Chondrocyte (in vitro differentiated cells): ENCODE measurements around the gene NCOA1. TPM values are rescaled to one million over a fixed set of nuclear protein-coding genes. Genes with fewer than 3 reads are reported as not detected.

Experiments
- DNase-seq: peaks from one replicate; pipeline ENCODE4 v3.0.0; 2021; ENCODE audit warnings: mixed read lengths, low spot score
- H3K27ac Mint-ChIP-seq: one replicate; pipeline ENCODE4 v1.8.0; 2021; ENCODE audit warnings: mild to moderate bottlenecking, moderate library complexity, mixed read lengths; ENCODE audit not compliant: unreplicated experiment
- H3K27me3 Mint-ChIP-seq: 2 replicates; pipeline ENCODE4 v1.8.0; 2021; ENCODE audit warnings: low read depth, mixed read lengths
- H3K36me3 Mint-ChIP-seq: 2 replicates; pipeline ENCODE4 v1.8.0; 2021; ENCODE audit warnings: low read depth, mixed read lengths
- H3K4me1 Mint-ChIP-seq: 2 replicates; pipeline ENCODE4 v1.8.0; 2021; ENCODE audit warnings: low read depth, mild to moderate bottlenecking, mixed read lengths
- H3K4me3 Mint-ChIP-seq: one replicate; pipeline ENCODE4 v1.8.0; 2021; ENCODE audit warnings: mild to moderate bottlenecking, moderate library complexity, mixed read lengths; ENCODE audit not compliant: unreplicated experiment
- H3K9me3 Mint-ChIP-seq: 2 replicates; pipeline ENCODE4 v1.8.0; 2021; ENCODE audit warnings: low read depth, mixed read lengths
- CTCF ChIP-seq: fragments of 200-600 bp; sonication (generic); IDR thresholded peaks from 2 replicates; pipeline ENCODE4 v1.5.0; 2021; ENCODE audit warnings: antibody characterized with exemption, mild to moderate bottlenecking, moderate library complexity
- total RNA-seq: library from RNA; stranded (reverse); gene quantifications from 3 replicates; pipeline ENCODE4 v1.2.1, GENCODE V29; 2021

NCOA1 gene
- total RNA-seq, 1 donor from 2014 or later = 20.3 TPM

GRCh38 chr2:24771764-24772586 is 280.9 kb downstream of the NCOA1 start:
- no peak overlapping the region for H3K27ac Mint-ChIP-seq
- no peaks in the 10 kb centered on the region for H3K27me3 Mint-ChIP-seq
- no peak for TF ChIP-seq CTCF
- peaks cover 17% of the 10 kb centered on the region for H3K36me3 Mint-ChIP-seq
- H3K4me3 Mint-ChIP-seq = no peak overlapping the region
- DNase-seq = no peak
- H3K4me1 Mint-ChIP-seq = peaks cover 4% of the 10 kb centered on the region
- no peaks in the 10 kb centered on the region for H3K9me3 Mint-ChIP-seq

GRCh38 chr2:24774373-24774772 is 283.3 kb downstream of the NCOA1 start:
- Mint-ChIP-seq H3K4me3 (no peak overlapping the region), H3K9me3 (no peaks in the 10 kb centered on the region), H3K27ac (no peak overlapping the region), H3K4me1 (peaks cover 4% of the 10 kb centered on the region), H3K27me3 (no peaks in the 10 kb centered on the region), H3K36me3 (peaks cover 13% of the 10 kb centered on the region)
- DNase-seq = no peak
- no peak for TF ChIP-seq CTCF

- H3K4me1 Mint-ChIP-seq = no peaks in the 10 kb centered on the region
- TF ChIP-seq CTCF = no peak
- no peak for DNase-seq
- H3K9me3 Mint-ChIP-seq = no peaks in the 10 kb centered on the region
- no peaks in the 10 kb centered on the region for H3K36me3 Mint-ChIP-seq
- no peak overlapping the region for H3K27ac Mint-ChIP-seq
- no peaks in the 10 kb centered on the region for H3K27me3 Mint-ChIP-seq
- no peak overlapping the region for H3K4me3 Mint-ChIP-seq
These were observed 288.1 kb downstream of the NCOA1 start for GRCh38 chr2:24779116-24779515.

GRCh38 chr2:24783641-24784040 is 292.6 kb downstream of the NCOA1 start:
- Mint-ChIP-seq H3K9me3 (no peaks in the 10 kb centered on the region), H3K27ac (no peak overlapping the region), H3K27me3 (no peaks in the 10 kb centered on the region), H3K4me3 (no peak overlapping the region), H3K36me3 (no peaks in the 10 kb centered on the region), H3K4me1 (no peaks in the 10 kb centered on the region)
- DNase-seq = no peak
- TF ChIP-seq CTCF = no peak

GRCh38 chr2:24785671-24786321 is 294.7 kb downstream of the NCOA1 start:
- DNase-seq = no peak
- TF ChIP-seq CTCF = no peak
- H3K4me3 Mint-ChIP-seq = no peak overlapping the region
- no peaks in the 10 kb centered on the region for H3K27me3 Mint-ChIP-seq
- no peak overlapping the region for H3K27ac Mint-ChIP-seq
- H3K4me1 Mint-ChIP-seq = no peaks in the 10 kb centered on the region
- H3K9me3 Mint-ChIP-seq = no peaks in the 10 kb centered on the region
- peaks cover 4% of the 10 kb centered on the region for H3K36me3 Mint-ChIP-seq
